Inferior parietal cortex (tissue), 1 donor: ENCODE results near the gene GADD45B.
"Not testable (repeated sequence)": the region's sequence is repeated elsewhere in the genome, so short reads cannot be mapped to it uniquely, and the experiment has no call there.

Experiments
- DNase-seq: peaks from one replicate; pipeline ENCODE4 v3.0.0-alpha.2; 2016; ENCODE audit errors: extremely low spot score

GADD45B gene

DNA sequence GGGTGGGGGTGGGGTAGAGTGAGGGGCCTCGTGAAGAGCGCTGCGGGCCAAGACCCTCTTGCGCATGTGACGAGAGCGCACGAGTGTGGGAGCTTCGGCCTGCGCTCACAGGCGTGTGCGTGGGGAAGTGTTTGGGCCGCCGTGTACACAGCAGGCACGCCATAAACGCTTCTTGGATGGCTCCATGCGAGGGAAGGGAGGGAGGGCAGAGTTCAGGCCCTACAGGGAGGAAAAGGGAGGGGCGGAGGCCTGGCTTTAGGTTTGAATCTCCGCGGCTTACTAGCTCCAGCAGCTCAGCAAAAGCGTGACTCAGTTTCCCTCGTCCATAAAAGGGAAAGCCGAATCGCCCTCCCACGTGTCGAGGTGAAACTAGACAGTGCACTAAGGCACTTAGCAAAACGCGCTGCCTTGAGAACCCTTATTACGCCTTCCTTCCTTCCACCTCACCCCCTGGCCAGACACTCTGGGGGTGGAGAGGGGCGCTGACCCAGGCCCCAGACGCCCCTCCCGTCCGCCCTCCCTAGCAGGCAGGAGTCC lies 12.5 kb downstream of the GADD45B start:
- no peak for DNase-seq

DNA sequence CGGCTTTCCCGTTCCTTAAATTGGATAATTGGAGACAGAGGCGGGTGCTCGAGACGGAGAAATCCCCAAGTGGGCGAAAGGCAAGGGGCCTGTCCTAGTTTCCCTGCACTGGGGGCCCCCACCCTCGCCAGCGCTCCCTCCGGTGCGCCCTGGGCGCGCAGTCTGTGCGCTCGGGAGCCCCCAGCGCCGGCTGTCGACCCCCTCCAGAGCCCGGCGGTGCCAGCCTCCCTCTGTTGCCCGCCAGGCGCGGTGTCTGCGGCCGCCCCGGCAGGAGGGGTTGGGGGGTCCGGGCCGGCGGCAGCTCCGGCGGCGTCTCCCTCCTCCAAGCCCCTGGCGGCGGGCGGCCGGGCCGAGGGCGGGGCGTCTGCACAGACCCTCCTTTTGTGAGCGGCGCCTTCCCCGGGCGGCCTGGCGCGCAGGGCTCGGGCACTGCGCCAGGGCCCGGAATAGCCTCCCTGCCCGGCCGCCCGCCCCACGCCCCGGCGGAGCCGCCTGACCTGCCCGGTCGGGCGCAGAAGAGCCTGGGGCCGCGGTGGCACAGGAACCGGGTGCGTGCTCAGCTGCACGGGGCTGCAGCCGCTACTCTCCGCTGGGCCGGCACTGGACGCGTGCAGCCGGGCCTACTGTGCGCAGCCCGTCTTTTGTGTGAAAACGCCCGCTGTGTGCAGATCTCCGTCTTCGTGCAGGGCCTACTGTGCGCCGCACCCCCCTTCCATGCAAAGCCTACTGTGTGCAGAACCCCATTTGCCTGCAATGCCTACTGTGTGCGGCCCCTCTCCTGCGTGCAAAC lies 13.2 kb downstream of the GADD45B start:
- DNase-seq = no peak

DNA sequence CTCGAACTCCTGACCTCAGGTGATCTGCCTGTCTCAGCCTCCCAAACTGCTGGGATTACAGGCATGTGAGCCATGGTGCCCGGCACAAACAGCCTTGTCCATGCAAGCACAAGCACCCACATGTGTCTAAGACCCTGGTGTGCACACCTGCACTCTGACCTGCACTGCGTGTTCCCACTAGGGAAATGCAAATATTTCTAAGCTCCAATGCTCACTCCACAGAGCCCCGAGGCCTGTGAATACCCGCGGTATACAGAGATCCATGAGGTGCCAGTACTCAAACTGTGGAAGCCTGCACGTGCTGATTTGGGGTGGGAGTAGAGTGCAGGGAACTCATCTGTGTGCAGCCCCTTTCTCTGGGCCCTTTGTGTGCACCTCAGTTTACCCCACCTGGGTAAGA lies 14.7 kb downstream of the GADD45B start:
- DNase-seq = no peak

- no peak for DNase-seq
Measured at GRCh38 chr19:2491130-2491801, 15.3 kb downstream of the GADD45B start.

DNA sequence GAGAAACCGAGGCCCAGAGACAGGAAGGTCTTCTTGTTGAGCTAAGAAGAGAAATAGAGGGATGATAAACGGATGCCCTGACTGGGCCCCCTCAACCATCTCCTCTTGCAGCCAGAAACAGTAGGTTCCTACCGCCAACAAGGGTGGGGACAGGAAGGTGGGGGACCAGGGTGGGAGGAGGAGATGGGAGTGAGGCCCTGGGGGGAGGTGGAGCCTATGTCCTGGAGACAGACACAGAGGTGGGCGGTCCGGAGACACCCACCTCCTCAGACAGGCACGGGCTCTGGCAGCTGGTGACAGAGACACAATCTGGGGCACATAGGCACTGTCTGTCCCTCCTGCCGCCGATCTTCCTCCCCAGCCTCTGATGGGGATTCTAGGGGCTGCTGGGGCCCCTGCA lies 16.9 kb downstream of the GADD45B start:
- no peak for DNase-seq

GRCh38 chr19:2493448-2493847 lies 17.5 kb downstream of the GADD45B start:
- not testable (repeated sequence) for DNase-seq

- DNase-seq = no peak
Measured at GRCh38 chr19:2494084-2494446, 18.1 kb downstream of the GADD45B start.

DNA sequence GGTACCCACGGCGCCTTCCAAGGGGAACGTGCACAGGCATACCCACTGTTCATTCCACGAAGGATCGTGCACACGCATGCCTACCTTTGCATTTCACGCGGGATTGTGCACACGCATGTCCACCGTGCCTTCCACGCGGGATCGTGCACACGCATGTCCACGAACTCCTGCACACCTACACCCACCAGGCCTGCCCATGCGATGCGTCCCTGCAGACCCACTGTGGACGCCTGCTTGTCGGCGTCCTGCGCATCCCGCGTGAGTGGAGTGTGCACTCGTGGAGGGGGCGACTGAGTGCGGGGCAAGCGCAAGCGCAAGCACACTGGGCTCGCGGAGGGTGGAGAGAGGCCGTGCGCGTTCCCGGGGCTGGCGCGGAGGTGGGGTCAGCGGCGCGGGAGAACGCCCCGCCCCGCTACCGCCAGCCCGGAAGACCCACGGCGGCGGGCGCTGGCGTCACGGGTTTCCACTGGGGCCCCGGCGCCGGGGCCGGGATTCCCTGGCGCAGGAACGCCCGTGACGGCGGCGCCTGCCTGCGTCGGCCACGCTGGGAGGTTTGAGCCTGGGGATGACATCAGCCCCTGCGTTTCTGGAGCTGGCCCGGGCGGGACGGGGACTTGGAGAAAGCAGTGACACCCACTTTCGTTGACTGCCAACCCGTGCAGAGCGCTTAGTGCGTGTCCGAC lies 18.7 kb downstream of the GADD45B start:
- DNase-seq = no peak

GRCh38 chr19:2495130-2495641 lies 19.3 kb downstream of the GADD45B start:
- DNase-seq = no peak

- DNase-seq = no peak
Measured at GRCh38 chr19:2495651-2496316, 19.9 kb downstream of the GADD45B start.

DNA sequence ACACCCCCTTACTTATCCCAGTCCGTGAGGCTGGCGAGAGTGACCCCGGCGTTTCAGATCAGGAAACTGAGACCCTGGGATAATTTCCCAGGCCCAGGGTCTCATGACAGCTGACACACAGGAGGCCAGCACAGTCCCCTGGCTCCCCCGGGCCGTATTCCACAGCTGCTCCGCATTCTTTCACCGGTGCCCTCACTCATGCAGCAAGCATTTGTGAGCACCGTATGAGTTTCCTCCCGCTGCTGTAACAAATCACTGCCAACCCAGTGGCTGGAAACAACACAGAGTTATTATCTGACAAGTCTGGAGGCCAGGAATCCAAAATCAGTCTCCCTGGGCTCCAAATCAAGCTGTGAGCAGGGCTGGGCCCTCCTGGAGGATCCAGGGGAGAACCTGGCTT lies 21.3 kb downstream of the GADD45B start:
- DNase-seq = no peak

GRCh38 chr19:2500156-2500555 lies 24.2 kb downstream of the GADD45B start:
- DNase-seq = no peak

GRCh38 chr19:2500841-2501261 lies 24.9 kb downstream of the GADD45B start:
- no peak for DNase-seq

DNA sequence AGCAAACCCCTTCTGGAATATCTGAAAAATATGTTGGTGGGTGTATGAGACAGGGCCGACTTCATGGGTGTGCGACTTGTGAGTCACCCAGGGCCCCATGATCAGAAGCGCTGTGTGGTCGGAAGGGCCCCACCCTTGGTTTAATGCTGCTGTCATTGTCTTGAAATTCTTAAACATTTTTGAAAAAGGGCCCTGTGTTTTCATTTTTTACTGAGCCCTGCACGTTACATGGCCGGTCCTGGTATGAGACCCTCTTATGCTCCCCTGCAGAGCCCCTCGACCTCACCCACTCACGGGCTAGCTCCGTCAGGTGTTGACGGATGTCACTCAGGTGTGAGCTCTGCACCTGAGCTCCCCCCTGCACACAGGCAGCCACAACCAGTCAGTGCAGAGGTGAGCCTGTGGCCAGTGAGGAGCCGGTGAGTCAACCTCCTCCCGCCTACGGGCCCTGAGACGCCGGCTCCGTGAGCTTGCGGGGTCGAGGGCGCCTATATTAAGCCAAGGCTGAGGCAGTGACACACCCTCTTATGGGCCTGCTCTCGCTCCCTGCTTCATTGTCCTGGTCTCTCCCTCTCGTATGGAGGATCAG lies 27.7 kb downstream of the GADD45B start:
- no peak for DNase-seq

GRCh38 chr19:2506656-2507055 lies 30.7 kb downstream of the GADD45B start:
- not testable (repeated sequence) for DNase-seq

GRCh38 chr19:2507109-2507508 lies 31.2 kb downstream of the GADD45B start:
- no peak for DNase-seq

DNA sequence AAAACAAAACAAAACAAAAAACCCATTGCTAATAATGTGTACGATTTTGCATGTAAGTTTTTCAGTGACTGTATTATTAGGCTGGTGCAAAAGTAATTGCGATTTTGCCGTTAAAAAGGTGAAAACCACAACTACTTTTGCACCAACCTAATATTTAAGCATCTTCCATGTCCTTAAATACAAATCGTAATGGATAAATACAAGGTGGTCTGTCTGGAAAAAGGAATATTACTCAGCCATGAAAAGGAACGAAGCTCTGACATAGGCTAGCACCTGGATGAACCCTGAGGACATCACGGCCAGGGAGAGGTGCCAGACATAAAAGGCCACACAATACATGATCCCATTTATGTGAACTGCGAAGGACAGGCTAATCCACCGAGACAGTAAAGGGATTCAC lies 33.2 kb downstream of the GADD45B start:
- DNase-seq = no peak

DNA sequence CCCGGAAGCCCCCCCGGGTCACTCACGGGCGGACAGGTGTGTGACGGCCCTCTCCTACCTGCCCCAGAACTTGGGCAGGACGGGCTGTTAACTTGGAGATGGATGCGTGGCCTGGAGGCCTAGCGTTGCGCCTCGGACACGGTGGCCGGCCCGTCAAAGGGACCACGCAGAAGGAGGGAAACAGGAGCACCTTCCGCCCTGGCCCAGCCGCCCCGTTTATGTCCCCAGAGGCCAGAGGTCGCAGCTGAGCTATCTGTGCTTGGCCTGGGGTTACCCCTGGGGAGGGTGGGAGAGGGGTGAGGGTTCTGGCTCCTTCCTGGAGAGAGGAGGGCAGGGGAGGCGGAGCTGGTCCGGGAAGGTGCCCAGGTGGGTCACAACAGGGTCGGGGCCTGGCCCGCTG lies 35.6 kb downstream of the GADD45B start:
- no peak for DNase-seq

DNA sequence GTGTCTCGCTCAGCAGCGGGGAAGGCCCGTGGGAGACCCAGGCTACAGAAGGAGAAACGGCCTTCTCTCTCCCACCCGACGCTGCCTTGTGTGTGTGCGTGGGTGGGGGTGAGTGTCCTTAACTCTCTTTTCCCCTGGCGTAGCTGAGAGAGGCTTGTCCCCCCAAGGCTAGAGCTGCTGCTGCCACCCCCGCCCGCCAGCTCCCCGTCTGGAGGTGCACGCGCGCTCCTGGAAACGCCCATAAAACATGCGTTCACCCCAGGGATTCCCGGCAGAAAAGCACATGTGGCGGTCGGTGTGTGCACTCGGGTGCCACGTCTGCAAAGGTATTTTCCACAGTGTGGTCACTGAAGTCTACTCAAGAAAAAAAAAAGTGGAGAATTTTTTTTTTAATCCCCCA lies 36.1 kb downstream of the GADD45B start:
- no peak for DNase-seq

- DNase-seq = no peak
Measured at GRCh38 chr19:2512523-2513431, 36.9 kb downstream of the GADD45B start.
